A549 (cell line): ENCODE results near the gene BAIAP2L1.
"Not testable (repeated sequence)": the region's sequence is repeated elsewhere in the genome, so short reads cannot be mapped to it uniquely, and the experiment has no call there.

Experiments
- FOSL2 ChIP-seq, 2 experiments: fragments of 450-650 bp in 1 of 2; fragments of >200 bp in 1 of 2; sonication (Bioruptor Twin) in 1 of 2; formaldehyde crosslinking; IDR thresholded peaks; 2 replicates each; pipeline versions ENCODE4 v1.5.0 to v1.6.1; 2016 to 2020; ENCODE audit warnings: mild to moderate bottlenecking in 1 of 2, moderate library complexity in 1 of 2
- POLR2AphosphoS2 ChIP-seq: conservative IDR thresholded peaks from 2 replicates; pipeline ENCODE4 v1.6.1; 2012; ENCODE audit warnings: low read length, improper control_type of control experiment, inconsistent platforms
- REST ChIP-seq: fragments of 200-600 bp; sonication (generic); IDR thresholded peaks from 2 replicates; pipeline ENCODE4 v1.6.1; 2016; ENCODE audit warnings: antibody characterized with exemption, mild to moderate bottlenecking, moderate library complexity
- RFX5 ChIP-seq: fragments of 450-650 bp; IDR thresholded peaks from 2 replicates; pipeline ENCODE4 v1.7.1; 2014; ENCODE audit warnings: antibody characterized with exemption, mild to moderate bottlenecking, moderate library complexity
- TF ChIP-seq, protein P1 (sequence below): fragments of >200 bp; sonication (Bioruptor Twin); formaldehyde crosslinking; IDR thresholded peaks from 3 replicates; pipeline ENCODE4 v1.5.1; 2016
- TF ChIP-seq, protein P2 (sequence below): fragments of >200 bp; sonication (Bioruptor Twin); formaldehyde crosslinking; IDR thresholded peaks from 3 replicates; pipeline ENCODE4 v1.6.1; 2016

DNA sequence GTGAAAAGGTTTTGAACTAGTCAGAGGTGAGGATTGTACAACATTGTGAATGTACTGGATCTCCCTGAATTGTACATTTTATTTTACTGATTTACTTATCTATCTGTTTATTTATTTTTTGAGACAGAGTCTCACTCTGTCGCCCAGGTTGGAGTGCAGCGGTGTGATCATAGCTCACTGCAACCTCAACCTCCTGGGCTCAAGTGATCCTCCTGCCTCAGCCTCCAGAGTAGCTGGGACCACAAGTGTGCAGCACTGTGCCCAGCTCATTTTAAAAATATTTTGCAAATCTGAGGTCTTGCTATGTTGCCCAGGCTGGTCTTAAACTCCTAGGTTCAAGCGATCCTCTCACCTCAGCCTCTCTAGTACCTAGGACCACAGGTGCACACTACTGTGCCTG, 19.1 kb upstream of the BAIAP2L1 start:
- TF ChIP-seq, protein P1, sequence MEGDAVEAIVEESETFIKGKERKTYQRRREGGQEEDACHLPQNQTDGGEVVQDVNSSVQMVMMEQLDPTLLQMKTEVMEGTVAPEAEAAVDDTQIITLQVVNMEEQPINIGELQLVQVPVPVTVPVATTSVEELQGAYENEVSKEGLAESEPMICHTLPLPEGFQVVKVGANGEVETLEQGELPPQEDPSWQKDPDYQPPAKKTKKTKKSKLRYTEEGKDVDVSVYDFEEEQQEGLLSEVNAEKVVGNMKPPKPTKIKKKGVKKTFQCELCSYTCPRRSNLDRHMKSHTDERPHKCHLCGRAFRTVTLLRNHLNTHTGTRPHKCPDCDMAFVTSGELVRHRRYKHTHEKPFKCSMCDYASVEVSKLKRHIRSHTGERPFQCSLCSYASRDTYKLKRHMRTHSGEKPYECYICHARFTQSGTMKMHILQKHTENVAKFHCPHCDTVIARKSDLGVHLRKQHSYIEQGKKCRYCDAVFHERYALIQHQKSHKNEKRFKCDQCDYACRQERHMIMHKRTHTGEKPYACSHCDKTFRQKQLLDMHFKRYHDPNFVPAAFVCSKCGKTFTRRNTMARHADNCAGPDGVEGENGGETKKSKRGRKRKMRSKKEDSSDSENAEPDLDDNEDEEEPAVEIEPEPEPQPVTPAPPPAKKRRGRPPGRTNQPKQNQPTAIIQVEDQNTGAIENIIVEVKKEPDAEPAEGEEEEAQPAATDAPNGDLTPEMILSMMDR = not testable (repeated sequence)
- not testable (repeated sequence) for TF ChIP-seq POLR2AphosphoS2; FOSL2 (IDR thresholded peaks at IDR 0.05); FOSL2 (CRISPR knock-in tag; IDR thresholded peaks at IDR 0.05); REST; RFX5
- TF ChIP-seq, protein P2, sequence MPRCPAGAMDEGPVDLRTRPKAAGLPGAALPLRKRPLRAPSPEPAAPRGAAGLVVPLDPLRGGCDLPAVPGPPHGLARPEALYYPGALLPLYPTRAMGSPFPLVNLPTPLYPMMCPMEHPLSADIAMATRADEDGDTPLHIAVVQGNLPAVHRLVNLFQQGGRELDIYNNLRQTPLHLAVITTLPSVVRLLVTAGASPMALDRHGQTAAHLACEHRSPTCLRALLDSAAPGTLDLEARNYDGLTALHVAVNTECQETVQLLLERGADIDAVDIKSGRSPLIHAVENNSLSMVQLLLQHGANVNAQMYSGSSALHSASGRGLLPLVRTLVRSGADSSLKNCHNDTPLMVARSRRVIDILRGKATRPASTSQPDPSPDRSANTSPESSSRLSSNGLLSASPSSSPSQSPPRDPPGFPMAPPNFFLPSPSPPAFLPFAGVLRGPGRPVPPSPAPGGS = not testable (repeated sequence)
